GM15510 (cell line): ENCODE results near the gene RASGRP4.

ENCODE experiments used
- POLR2A ChIP-seq: IDR thresholded peaks from 3 replicates; pipeline ENCODE4 v1.6.1; 2011; ENCODE audit warnings: borderline replicate concordance; ENCODE audit not compliant: insufficient read length; ENCODE audit errors: extremely low read depth

RASGRP4 gene

DNA sequence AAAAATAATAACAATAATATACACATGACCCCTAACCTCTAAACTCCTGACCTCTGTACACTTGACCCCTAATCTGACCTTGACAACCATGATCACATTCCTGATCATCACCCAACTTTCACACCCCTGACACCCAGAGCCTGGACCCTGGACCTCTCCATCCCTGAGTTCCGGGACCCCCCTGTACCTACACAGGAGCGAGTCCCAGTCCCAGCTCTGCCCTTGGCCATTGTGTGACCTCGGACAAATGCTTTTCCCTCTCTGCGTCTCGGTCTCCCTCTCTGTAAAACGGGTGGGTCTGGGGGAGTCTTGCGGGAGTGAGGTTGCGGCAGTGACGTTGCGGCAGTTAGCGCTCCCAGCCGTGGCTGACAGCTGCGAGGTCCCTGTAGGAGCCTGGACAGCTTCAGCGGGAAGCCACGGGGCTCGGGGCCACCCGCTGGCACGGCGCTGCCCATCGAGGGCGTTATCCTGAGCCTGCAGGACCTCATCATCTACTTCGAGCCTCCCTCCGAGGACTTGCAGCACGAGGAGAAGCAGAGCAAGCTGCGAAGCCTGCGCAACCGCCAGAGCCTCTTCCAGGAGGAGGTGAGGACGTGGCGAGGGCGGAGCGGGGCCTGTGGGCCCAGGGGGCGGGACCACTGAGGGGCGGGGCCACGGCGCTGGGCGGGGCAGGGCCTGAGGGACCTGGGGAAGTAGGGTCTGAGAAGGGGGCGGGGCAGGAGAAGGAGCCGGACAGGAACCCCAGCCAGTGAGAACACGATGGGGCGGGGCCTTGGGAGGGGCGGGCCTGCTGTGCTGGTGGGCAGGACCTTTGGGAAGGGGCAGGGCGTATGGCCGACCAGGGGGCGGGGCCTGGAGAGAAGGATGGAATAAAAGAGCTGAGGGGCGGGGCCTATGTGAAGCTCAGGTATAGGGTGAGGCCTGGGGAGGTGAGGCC, 26.7 kb upstream of the RASGRP4 start:
- no peak for TF ChIP-seq POLR2A

DNA sequence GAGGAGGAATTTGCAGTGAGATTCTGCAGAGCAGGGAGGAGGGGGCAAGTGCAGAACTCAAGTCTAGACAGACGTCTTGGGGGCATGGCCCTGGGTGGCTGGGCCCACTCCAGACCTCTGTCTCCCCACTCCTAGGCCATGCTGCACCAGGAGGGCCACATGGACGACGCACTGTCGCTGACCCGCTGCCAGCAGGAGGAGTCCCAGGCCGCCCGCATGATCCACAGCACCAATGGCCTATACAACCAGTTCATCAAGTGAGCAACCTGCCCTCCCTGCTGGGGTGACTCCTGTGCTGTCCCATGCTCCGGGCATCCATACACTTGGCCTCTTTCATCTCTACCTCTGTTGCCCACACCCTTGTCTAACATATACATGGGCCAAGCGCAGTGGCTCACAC, 25.6 kb upstream of the RASGRP4 start:
- TF ChIP-seq POLR2A, result no peak

DNA sequence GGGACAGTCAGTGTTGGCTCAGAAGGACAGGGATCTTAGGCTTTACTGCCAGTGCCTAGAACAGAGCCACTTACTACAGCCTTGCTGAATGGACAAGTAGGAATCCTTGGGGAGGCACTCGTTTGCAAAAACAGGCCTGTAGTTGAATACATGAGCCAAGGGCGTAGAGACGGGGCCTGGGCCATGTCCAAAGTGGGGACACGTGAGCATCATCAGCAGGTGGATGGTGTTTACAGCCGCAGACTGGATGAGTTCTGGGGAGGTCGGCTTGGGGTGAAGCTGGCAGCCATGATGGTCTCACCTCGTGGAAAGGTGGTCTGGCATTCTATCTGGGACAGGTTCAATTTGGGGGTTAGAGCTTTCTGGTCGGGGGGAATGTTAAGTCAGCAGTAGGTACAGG, 25.0 kb upstream of the RASGRP4 start:
- no peak for TF ChIP-seq POLR2A

DNA sequence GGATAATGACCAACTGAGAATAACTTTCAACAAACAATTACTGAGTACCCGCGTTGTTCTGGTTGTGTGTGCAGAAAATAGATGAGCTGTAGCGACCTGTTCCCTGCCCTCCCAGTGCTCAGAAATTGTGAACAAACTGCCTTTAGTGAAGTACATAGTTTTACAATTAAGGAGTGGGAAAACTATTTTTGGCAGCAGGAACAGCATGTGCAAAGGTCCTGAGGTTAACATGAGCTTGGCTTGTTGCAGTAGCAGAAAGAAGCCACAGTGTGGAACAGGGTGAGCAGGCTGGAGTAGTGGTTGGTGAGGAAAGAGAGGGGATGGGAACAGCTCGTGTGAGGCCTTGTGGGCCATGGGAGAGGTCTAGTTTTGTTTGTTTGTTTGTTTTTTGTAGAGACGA, 23.5 kb upstream of the RASGRP4 start:
- no peak for TF ChIP-seq POLR2A

DNA sequence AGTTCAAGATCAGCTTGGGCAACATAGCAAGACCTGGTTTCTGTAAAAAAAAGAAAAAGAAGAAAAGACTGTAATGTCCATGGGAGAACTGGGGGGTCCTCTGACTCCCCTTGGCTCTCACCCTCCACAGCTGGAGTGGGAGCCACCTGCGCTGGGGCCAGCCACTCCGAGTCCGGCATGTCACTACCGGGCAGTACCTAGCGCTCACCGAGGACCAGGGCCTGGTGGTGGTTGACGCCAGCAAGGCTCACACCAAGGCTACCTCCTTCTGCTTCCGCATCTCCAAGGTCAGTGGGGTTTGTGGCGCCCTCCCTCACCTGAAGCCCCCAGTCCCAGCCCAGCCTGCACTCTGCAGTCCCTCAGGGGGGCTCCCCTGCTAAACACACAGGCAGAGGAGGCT, 22.2 kb upstream of the RASGRP4 start:
- TF ChIP-seq POLR2A, result no peak

DNA sequence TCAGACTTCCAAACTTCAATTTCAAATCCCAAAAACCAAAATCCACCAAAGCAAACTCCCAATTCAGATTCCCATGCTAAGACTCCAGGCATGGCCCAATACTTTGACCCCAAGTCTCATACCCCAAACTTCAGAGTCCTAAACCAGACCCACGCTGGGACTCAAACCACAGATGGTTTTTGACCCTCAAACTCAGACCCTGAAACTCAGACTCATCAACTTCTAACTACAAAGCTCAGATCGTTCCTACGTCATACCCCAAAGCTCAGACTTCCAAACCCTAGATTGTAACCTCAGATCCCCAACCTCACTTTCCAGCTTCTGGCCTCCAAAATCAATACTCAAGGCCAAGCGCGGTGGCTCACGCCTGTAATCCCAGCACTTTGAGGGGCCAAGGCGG, 19.3 kb upstream of the RASGRP4 start:
- TF ChIP-seq POLR2A, result no peak

DNA sequence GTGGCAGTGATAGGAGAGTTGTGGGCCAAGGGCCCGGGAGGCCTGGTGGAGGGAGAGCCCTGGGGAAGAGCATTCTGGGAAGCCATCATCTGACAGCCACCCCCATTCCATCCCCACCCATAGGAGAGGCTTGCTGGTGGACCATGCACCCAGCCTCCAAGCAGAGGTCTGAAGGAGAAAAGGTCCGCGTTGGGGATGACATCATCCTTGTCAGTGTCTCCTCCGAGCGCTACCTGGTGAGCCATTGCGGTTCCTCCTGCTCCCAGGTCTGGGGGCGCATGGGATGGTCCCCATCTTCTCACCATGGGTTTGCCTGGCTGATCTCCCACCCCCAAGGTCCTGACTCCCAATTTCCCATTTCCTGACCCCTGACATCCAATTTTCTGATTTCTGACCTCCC, 18.0 kb upstream of the RASGRP4 start:
- no peak for TF ChIP-seq POLR2A

DNA sequence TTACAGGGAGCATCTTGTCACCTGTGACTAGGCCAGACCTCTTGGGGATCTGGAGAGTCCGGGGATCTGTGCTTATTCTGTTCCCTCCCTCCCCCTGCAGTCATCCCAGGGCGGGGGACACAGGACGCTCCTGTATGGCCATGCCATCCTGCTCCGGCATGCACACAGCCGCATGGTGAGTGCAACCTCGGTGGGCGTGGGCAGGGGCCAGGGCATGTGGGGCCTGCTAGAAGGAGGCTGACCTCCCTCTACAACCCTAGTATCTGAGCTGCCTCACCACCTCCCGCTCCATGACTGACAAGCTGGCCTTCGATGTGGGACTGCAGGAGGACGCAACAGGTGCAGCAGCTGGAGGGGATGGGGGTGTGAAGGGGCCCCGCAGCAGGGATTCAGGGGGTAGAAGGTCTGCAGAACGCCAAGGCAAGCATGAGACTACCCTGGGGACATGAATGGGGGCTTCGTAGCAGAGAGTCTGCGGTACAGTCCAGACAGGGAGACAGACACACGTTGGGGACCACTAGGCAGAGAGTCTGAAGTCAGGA, 17.5 kb upstream of the RASGRP4 start:
- no peak for TF ChIP-seq POLR2A

DNA sequence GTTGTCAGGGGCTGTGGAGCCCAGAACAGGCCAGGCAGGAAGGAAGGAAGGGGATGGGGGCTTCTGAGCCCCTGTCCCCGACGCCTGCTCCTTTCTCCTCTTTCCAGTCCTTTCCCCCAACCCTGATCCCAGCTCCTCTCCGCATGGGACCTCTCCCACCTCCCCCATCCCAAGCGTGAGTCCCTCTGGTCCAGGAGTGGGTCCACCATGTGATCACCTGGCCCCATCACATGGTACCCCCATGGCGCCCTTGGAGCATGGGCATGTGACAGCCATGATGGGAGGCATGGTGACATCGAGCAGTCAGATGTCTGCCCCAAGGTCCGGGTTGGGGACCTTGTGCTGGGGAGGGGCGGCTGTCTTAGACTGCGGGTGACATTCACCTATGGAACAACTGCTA, 16.7 kb upstream of the RASGRP4 start:
- TF ChIP-seq POLR2A, result no peak

DNA sequence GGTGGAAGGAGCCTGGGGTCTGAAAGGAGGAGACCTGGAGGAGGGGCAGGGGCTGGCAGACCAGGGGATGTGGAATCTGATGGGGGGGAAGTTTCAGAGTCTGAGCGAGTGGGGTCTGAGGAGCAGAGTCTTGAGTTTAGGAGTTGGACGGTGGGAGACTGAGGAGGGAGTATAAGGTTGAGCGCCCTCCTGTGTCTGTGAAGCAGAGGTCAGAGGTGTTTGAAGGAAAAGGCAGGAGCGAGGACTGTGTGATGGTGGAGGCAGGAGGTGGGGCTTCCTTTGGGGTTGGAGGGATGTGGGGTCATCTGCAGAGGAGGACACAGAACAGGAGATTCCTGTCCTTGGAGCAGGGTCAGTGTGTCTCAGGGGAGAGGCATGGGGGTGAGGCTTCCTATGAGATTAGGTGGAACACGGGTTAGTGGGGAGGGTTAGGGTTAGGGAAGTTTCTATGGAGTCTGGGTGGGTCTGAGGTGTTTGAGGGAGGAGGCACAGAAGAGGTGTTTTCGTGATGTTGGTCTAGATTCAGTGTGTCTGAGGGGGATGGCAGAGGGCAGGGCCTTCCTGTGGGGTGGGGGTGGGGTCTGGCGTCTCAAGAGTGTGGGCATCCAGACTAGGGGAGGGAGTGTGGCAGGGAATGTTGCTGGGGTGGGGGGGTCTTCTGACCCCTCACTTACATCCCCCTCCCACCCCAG, 15.8 kb upstream of the RASGRP4 start:
- no peak for TF ChIP-seq POLR2A

DNA sequence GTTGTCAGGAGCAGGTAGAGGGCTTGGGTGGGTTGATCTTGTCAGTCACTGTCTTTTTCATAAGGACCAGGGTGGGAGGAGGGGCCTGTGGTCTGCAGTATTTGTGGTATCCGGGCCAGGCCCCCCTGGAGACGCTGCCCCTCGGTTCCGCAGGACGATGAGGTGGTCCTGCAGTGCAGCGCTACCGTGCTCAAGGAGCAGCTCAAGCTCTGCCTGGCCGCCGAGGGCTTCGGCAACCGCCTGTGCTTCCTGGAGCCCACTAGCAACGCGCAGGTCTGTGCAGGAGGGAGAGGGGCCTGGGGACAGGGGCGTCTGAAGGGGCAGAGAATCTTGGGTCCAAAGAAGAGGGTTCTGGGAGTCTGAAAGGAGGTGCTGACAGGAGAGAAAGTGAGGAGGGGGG, 14.6 kb upstream of the RASGRP4 start:
- no peak for TF ChIP-seq POLR2A

DNA sequence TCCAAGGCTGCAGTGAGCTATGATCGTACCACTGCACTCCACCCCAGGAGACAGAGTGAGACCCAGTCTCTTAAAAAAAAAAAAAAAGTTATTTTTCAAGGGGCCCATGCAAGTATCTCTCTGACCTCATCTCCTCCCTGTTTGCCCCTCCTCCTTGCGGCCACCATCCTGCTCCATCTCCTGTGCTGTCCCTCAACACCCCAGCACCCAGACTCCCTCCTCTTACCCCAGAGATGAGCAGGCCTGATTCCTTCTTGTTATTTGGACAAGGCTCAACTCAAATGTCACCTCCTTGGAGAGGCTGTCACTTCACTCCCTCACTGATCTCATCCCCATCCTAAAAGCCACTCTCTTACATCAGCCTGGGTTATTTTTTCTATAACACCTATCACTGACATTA, 11.9 kb upstream of the RASGRP4 start:
- TF ChIP-seq POLR2A, result no peak

DNA sequence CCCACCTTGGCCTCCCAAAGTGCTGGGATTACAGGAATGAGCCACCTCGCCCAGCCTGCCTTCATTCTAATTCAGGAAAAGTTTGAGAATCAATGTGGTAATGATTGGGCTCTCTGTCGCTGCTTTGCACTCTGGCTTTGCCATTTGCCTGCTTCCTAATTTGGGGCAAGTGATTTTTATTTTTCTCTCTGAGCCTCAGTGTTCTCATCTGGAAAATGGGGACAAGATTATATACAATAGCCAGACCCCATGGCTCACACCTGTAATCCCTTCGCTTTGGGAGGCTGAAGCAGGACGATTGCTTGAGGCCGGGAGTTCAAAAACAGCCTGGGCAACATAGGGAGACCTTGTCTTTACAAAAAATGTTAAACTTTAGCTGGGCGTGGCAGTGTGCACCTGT, 11.3 kb upstream of the RASGRP4 start:
- TF ChIP-seq POLR2A, result no peak

DNA sequence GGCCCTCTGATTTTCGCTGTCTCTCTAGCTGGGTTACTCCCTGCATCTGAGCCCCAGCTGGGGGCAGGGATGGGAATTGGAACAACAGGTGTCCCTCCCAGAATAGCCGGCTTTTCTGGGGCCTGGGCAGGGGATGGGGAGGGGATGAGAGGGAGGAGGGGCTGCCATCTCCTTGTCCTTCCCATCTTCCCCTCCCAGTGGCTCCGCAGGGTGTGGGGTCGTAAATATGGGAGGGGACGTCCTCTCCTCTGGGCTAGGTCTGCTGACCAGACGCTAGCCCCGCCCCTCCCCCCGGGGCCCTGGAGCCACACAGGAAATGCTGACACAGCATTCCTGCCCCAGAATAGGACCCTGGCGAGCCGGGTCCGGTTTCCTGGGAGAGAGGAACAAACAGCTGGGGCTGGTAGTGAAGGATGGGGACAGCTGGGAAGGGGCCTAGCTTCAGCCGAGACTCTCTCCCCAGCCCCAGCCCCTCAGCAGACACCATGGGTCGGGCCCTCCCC, 8.6 kb upstream of the RASGRP4 start:
- no peak for TF ChIP-seq POLR2A

DNA sequence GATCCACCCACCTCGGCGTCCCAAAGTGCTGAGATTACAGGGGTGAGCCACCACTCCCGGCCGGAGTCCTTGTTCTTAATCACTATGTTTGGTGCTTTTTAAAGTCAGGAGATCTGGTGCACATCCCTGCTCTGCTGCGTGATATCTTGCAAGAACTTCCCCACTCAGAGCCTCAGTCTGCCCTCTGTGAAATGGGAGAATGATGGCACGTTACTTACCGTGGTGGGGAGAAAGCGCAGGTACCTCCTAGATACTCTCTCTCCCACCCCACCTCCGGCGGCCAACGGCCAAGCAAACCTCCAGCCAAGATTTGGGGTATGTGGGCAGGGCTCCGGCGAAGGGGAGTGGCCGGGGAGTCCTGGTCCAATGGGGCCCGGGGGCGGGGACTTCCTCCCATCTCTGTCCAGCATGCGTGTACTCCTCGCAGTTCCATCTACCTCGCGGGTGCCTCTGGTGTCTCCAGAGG, 7.3 kb upstream of the RASGRP4 start, which contains the start of gene RYR1:
RYR1 (plus strand) TSS at position 424 of the 466 bp plus-strand sequence. CDS start 139 bp downstream, outside the sequence.
- TF ChIP-seq POLR2A, result no peak
